GM19372 (cell line): ENCODE results near the gene DNAAF1.
"Not testable (repeated sequence)": the region's sequence is repeated elsewhere in the genome, so short reads cannot be mapped to it uniquely, and the experiment has no call there.

Source experiments
- ATAC-seq: cut with Tn5 transposase; IDR thresholded peaks from one replicate; pipeline ENCODE4 v1.9.1; 2021; ENCODE audit warnings: mild to moderate bottlenecking, low read depth, moderate library complexity; ENCODE audit not compliant: unreplicated experiment

The DNAAF1 gene

DNA sequence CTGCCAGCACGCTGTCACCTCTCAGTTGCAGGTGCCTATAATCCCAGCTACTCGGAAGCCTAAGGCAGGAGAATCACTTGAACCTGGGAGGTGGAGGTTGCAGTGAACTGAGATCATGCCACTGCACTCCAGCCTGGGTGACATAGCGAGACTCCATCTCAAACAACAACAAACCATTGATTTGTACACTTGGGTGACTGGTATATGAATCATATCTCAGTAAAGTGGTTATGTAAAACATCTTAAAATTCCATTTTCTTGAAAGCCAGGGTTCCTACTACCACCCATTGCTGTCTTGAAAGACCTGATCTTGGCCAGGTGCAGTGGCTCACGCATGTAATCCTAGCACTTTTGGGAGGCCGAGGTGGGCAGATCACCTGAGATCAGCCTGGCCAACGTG lies 60.0 kb downstream of the DNAAF1 start:
- ATAC-seq = not testable (repeated sequence)

DNA sequence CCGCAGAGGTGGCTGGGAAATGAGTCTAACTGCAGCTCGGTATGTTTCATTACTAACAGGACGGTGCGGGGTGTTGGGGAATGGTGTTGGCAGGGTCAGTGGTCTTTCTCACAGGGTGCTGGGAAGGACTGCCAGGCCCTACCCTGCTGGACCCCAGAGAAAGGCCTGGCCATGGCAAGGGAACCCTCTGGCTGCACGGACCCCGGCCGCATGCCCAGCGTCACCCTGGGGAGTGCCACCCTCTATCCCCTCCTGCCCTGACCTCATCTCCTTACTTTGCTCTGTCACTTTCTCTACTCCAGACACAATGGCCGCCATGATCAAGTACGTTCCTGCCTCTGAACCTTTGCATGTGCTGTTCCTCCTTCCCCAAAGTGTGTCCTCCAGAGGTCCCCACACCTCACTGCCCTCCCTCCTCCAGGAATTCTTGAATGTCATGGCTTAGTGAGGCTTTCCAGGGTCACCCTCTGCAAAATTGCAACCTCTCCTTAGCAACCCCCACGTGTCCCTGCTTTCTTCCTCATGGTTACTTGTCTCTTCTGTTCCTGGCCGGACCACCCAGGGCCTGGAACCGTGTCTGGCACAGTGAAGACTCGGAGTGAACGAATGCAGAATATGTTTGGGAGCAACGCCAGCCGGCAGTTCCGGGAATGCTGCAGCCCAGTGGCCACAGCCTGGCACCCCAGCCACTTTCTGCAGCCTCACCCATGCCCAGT lies 61.0 kb downstream of the DNAAF1 start:
- no peak for ATAC-seq

DNA sequence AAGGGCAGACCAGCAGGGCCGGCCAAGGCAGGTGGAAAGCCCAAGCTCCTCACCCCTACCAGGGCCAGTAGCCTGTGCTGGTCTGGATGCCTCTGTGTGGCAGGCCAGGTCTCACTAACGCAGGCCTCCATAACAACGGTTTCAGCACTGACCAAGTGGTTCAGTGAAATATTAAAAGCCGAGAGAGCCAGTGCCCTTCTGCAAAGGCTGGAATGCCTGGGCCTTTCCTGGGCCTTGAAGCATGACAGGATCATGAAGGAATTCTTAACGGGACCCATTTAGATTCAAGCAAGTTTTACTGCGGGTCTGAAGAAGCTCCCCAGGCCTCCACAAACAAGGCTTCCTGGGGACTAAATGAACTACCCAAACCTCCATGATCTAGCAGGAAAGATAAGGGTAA lies 62.1 kb downstream of the DNAAF1 start:
- no peak for ATAC-seq

DNA sequence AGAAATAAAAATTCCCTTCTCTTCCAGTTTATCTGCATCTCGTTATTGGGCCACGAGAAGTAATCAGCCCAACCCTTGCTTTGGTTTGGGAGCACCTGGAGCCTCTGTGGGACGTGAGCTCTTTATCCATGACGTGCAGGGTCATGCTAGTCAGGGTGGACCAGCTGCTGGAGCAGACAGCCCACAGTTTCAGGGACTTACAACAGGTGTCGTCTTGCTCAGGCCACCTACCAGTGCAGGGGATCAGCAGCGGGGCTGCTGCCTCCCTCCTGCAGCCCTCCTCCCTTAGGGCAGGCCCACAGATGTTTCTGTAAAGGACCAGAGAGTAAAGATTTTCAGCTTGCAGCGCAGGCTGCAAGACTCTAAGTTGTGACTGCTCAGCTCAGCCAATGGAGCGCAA lies 62.8 kb downstream of the DNAAF1 start:
- ATAC-seq = no peak

DNA sequence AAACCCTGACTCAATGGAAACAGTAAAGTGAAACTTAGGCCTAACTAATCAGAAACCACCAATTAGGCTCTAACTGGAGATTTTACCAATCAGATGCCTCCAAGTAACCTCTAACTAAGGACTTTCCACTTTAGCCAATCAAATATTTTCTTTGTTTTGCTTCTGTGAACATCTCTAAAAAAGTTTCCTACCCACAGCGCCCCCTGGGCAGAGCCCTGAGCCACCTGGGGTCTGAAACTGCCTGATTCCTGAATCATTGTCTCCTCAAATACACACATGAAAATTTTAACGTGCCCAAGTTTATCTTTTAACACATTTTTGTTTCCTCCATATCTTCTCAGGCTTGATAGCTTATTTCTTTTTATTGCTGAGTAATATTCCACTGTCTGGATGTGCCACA lies 64.9 kb downstream of the DNAAF1 start:
- ATAC-seq = no peak

DNA sequence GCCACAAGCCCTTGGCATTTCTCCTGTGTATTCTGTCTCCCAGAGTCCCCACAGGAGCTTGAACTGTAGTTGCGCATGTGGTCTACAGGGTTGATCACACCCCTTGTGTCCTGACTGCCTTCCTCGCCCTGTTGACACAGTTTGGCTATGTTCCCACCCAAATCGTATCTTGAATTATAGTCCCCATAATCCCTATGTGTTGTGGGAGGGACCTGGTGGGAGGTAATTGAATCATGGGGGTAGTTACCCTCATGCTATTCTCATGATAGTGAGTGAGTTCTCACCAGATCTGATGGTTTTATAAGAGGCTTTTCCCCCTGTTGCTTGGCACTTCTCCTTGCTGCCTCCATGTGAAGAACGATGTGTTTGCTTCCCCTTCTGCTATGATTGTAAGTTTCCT lies 67.0 kb downstream of the DNAAF1 start:
- no peak for ATAC-seq

DNA sequence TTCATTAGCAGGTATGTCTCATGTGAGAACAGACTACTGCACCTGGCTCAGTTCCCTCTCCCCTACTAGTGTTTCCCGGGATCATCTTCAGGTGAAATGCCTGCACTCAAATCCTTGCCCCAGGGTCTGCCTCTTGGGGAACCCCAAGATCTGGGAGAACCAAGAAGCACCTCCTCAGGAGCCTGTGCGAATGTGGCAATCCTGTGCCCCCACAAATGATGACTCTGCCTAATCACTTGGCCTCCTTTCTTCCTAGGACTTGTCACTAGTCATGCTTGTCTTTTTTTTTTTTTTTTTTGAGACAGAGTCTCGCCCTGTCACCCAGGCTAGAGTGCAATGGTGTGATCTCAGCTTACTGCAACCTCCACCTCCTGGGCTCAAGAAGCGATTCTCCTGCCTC lies 67.5 kb downstream of the DNAAF1 start:
- no peak for ATAC-seq

DNA sequence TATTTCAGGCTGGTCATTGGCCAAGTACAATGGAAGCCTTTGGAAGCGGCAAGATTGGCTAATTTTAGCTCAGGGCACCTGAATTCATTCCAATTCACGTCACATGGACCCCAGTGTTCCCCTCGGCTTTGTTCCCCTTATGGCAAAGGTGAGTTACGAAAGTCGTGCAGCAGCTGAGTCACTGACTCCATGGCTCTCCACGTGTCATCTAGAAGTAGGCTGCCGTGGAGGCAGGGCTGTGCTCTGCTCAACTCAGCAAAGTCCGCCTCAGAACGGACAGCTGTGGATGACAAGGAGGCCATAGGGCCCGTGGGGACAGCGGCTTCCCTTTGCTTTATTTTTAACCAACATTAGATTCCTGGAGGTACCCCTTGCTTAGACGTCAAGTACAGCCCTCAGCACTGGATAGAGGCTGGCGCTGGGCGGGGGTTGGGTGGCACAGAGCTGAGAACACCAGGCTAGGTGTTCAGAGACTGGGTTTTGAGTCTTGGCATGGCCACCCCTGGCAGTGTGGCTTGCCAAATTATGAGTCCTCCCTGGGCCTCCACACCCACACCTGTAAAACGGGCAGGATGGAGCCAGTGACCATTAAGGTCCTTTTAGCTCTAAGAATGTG lies 69.5 kb downstream of the DNAAF1 start:
- no peak for ATAC-seq

DNA sequence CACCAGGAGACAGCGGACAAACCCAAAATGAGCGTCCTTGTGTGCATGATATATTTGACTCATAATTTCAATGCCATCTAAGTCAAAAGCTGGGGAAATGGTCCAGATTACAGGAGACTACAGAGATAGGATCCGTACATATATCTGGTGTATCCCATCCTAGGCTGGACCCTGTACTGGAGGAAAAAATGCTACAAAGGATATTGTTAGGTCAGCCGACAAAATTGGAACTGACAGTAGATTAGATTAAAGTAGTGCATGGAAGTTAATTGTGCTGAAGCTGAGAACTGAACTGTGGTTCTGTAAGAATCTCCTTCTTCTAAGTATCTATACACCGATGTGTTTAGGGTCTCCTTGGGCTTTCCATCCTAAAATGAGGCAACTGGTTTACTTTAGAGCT lies 70.4 kb downstream of the DNAAF1 start:
- no peak for ATAC-seq

DNA sequence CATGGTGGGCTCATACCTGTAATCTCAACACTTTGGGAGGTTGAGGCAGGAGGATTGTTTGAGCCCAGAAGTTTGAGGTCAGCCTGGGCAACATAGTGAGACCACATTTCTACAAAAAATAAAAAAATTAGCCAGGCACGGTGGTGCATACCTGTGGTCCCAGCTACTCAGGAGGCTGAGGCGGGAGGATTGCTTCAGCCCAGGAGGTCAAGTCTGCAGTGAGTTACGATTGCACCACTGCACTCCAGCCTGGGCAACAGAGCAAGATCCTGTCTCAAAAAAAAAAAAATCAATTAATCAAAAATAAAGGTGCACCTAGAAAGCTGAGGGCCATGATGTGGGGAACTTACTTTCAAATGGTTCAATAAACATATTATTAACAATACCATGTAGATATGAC lies 71.0 kb downstream of the DNAAF1 start:
- not testable (repeated sequence) for ATAC-seq

DNA sequence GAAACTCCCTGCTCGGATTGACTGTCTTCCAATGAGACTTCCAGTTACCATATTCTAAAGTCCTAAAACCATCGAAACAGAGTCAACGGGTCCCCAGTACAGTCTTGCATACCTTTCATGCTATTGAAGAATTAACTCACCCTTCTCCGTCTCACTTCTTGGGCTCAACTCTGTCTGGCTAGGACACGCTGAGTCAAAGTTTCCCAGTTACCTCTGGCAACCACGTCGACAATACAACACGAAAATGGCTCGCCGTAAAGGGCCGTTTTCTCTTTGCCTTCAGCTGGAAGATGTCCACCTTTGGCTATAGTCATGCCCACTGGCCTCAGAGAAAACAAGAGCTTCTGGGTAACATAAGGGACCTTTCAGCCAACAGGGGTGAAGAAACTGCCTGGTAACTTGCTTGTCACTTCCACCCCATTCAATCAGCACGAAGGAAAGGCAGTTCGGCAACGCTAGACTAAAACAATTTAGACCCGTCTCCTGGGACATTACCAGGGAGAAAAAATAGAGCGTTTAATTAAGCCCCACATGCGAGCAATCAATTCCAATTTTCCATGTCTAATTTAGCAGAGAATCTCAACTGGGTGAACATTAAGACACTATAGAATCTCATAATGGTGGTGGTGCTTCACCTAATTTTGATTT lies 73.2 kb downstream of the DNAAF1 start:
- ATAC-seq = no peak

DNA sequence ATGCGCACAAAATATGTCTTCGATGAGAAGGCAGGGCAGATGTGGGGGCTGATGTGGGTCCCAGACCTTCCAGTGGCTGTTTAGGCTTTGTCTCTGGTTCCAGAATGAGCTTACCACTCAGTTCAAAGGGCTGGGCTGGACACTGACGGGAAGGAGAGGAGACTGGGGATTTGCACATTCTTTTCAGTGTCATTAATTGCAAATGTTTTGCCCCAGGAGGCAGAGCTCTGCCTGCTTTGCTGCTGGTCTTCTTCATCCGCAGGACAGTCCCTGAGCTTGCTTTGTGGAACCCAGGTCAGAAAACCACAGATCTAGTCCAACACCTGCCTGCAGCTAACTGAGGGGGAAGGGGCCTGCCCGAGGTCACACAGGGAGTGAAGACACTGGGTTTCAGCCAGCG lies 73.8 kb downstream of the DNAAF1 start:
- no peak for ATAC-seq

DNA sequence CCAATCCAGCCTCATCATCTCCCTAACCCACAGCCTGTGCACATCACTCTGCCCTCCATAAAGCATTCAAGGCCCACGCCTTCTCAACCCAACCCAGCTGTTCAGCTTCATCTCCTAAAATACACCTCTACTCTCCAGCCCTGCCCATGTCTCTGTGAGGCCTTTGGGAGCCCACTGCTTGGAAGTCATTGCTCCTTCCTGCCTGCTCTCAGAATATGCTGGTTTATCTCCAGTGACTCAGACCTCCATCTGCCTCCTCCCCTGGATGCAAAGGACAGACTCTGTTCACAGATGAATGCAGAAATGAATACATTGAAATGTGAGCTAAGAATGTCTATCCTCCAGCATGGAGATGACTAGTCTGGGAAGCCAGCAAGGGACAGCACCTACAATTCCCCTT lies 75.7 kb downstream of the DNAAF1 start:
- ATAC-seq = no peak

DNA sequence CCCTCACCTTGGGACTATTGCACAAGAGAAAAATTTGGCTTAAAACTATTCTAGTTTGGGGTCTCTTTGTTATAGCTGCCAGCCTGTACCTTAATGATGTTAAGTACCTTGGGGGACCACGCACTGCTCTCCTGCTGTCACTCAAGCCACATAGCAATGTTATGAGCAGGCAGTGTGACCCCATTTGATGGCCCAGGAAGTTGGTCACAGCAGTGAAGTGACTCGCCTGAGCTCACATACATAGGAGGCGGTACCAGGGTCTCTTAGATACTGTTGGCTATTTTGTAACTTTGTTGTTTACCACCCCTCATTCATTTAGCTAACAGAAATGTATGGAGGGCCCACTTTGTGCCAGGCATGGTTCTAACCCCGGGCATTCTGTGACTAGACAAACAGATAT lies 78.3 kb downstream of the DNAAF1 start:
- no peak for ATAC-seq

DNA sequence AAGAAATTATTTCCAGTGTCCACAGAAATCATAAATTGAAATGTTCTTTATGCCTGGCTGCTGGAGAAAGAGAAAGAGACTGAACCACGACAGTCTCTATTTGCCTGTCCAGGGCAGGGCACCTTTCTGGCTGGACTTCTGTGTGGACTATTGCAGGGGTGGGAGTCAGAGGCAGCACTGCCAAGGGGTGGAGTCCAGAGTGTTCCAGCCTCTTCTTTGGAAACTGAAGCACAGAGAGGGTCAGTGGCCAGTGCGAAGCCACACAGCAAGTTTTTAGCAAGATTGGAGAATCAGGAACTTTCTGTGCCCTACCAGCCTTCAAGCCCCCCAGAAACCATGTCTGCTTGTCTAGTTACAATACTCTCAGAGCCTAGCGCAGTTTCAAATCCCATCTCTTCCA lies 79.4 kb downstream of the DNAAF1 start:
- ATAC-seq = no peak

DNA sequence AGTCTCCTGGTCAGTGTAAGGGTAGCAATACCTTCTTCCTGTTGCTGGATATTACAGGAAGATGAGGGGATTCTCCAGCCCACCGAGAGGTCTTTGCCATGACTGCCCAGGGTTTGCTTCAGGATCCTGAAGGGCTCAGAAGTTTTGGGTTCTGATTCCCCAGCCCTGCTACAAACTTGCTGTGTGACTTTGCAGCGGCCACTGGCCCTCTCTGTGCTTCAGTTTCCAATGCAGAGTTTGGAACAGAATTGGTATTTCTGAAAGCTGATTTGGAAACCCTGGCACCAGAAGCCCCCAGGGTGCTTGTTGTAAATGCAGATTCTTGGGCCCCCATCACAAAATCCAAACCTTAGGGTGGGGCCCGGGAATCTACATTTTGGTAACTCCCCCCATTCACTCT lies 80.0 kb downstream of the DNAAF1 start:
- ATAC-seq = no peak

DNA sequence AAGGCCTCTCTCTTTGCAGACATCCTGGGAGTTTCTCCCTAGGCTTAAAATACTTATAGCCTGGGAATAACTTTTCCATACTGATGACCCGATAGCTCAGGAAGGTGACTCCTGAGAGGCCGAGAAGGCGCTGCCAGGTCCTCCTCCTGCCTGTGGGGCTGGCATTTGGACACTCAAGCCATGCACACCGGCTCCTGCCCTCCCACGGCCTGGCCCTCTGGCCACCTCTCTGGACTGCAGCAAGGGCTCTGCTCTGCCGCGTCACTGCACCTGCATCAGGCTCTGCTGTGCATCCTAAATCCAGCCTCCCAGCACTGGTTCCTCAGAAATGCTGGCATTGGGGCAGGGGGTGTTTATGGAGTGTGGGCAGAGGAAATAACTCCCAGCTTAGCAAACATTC lies 80.5 kb downstream of the DNAAF1 start:
- no peak for ATAC-seq

DNA sequence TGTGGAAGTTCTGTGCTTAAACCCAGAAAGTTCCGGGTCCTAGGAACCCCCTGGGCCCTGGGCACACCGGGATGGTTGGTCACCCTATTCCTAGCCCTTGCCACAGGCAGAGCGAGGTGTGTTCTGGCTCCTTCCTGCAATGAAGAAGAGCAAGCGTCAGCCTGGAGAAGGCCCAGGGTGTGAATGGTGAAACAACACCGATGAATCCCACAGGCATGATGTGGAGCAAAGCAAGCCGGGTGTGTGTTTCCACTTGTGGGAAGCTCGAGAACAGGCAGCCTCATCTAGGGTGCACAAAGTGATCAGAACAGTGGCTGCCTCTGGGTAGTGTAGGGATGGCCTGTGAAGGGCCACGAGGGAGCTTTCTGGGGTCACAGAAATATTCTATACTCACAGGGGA lies 80.9 kb downstream of the DNAAF1 start:
- no peak for ATAC-seq
